PC-9 (cell line): Measurements from ENCODE around the gene PDZRN4. TPM values are rescaled to one million over a fixed set of nuclear protein-coding genes. Genes with fewer than 3 reads are reported as not detected.

Source experiments
- BruUV-seq: library from RNA; stranded (reverse); fragments of 400-500 nt; replicated peaks from 2 replicates; lab custom pipeline; 2021; lab: Mats Ljungman, UMichigan
- CTCF ChIA-PET: fragments of 300-600 bp; sonication (Branson Sonifier 250); formaldehyde crosslinking; loops from one replicate; lab custom pipeline; 2022; ENCODE audit warnings: antibody characterized with exemption; lab: Charles Lee
- POLR2A ChIA-PET: fragments of 300-600 bp; sonication (Branson Sonifier 250); formaldehyde crosslinking; loops from one replicate; lab custom pipeline; 2022; ENCODE audit warnings: antibody characterized with exemption; ENCODE audit not compliant: unreplicated experiment; lab: Charles Lee
- DNase-seq, 2 experiments: peaks; one replicate each; pipeline versions ENCODE4 v3.0.0 to v3.0.0-alpha.2; 2015 to 2022; ENCODE audit warnings: mixed read lengths in 1 of 2
- H2AFZ ChIP-seq: fragments of 200-600 bp; sonication (generic); 2 replicates; pipeline ENCODE4 v1.8.1; 2017; ENCODE audit warnings: antibody characterized with exemption
- H3F3A ChIP-seq: fragments of 200-600 bp; sonication (generic); 2 replicates; pipeline ENCODE4 v1.8.1; 2017; ENCODE audit warnings: antibody characterized with exemption, mild to moderate bottlenecking, low read depth; ENCODE audit not compliant: insufficient read depth
- H3K27ac ChIP-seq: fragments of 200-600 bp; sonication (generic); 2 replicates; pipeline ENCODE4 v1.6.1; 2016; ENCODE audit warnings: mixed run types
- H3K27me3 ChIP-seq: fragments of 200-600 bp; sonication (generic); 2 replicates; pipeline ENCODE4 v1.6.1; 2016; ENCODE audit warnings: low read depth, mixed run types; ENCODE audit not compliant: insufficient read depth
- H3K36me3 ChIP-seq: fragments of 200-600 bp; sonication (generic); 2 replicates; pipeline ENCODE4 v1.6.1; 2016; ENCODE audit warnings: low read depth, mixed run types
- H3K4me1 ChIP-seq: fragments of 200-600 bp; sonication (generic); replicated peaks from 2 replicates; pipeline ENCODE4 v1.6.1; 2016; ENCODE audit warnings: mixed run types; ENCODE audit not compliant: insufficient read depth
- H3K4me2 ChIP-seq: fragments of 200-600 bp; sonication (generic); 2 replicates; pipeline ENCODE4 v1.6.1; 2017; ENCODE audit warnings: mixed run types
- H3K4me3 ChIP-seq: fragments of 200-600 bp; sonication (generic); 2 replicates; pipeline ENCODE4 v1.6.1; 2016; ENCODE audit warnings: mixed run types
- H3K79me2 ChIP-seq: fragments of 200-600 bp; sonication (generic); 2 replicates; pipeline ENCODE4 v1.6.1; 2017; ENCODE audit warnings: low read depth, mixed run types
- H3K9me2 ChIP-seq: fragments of 200-600 bp; sonication (generic); 2 replicates; pipeline ENCODE4 v1.8.1; 2017; ENCODE audit warnings: mild to moderate bottlenecking; ENCODE audit not compliant: insufficient read depth
- H3K9me3 ChIP-seq: fragments of 200-600 bp; sonication (generic); 2 replicates; pipeline ENCODE4 v1.8.1; 2016; ENCODE audit warnings: low read depth; ENCODE audit not compliant: insufficient read depth
- H4K20me1 ChIP-seq: fragments of 200-600 bp; sonication (generic); 2 replicates; pipeline ENCODE4 v1.8.1; 2017; ENCODE audit not compliant: insufficient read depth
- EZH2 ChIP-seq: fragments of 200-600 bp; sonication (generic); IDR thresholded peaks from 2 replicates; pipeline ENCODE4 v1.8.0; 2017; ENCODE audit warnings: antibody characterized with exemption, low read depth
- intact Hi-C: fragments of 100-400 bp; cut with micrococcal nuclease; formaldehyde crosslinking; loops from one replicate; pipeline ENCODE4 v1.10.0; 2022; ENCODE audit not compliant: unreplicated experiment
- total RNA-seq: library from RNA; stranded (reverse); gene quantifications from 2 replicates; pipeline ENCODE4 v1.2.3, GENCODE V29; 2021
- TF ChIP-seq, protein P1 (sequence below): fragments of 200-600 bp; sonication (generic); conservative IDR thresholded peaks from 2 replicates; pipeline ENCODE4 v1.6.1; 2017; ENCODE audit warnings: mixed run types, antibody characterized with exemption, mild to moderate bottlenecking, moderate library complexity

PDZRN4 gene
- total RNA-seq, 1 experiment from 2014 or later, result not detected

DNA sequence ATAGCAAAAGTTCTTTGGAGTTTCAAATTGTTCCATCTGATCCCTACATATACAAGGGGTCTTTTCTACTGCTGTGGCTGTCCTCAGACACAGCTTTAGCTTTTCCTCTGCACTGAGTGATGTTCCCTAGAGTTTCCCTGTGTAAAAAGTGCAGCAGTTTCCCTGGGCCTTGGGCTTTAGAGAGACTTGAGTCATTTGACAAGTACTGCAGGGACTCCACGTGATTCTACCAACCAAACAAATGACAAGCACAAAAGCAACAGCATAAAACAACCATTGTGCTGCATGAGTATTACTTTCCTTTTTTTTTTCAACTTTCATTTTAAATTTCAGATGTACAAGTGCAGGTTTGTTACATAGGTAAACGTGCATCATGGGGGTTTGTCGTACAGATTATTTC lies 272.8 kb downstream of the PDZRN4 start:
- H3K9me3 ChIP-seq, result no peaks in the 10 kb centered on the region
- H2AFZ ChIP-seq, result no peak overlapping the region
- H3K79me2 ChIP-seq, result no peaks in the 10 kb centered on the region
- TF ChIP-seq, protein P1, sequence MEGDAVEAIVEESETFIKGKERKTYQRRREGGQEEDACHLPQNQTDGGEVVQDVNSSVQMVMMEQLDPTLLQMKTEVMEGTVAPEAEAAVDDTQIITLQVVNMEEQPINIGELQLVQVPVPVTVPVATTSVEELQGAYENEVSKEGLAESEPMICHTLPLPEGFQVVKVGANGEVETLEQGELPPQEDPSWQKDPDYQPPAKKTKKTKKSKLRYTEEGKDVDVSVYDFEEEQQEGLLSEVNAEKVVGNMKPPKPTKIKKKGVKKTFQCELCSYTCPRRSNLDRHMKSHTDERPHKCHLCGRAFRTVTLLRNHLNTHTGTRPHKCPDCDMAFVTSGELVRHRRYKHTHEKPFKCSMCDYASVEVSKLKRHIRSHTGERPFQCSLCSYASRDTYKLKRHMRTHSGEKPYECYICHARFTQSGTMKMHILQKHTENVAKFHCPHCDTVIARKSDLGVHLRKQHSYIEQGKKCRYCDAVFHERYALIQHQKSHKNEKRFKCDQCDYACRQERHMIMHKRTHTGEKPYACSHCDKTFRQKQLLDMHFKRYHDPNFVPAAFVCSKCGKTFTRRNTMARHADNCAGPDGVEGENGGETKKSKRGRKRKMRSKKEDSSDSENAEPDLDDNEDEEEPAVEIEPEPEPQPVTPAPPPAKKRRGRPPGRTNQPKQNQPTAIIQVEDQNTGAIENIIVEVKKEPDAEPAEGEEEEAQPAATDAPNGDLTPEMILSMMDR, result no peak
- TF ChIP-seq EZH2, result no peak
- DNase-seq, result no peak
- no peaks in the 10 kb centered on the region for H3F3A ChIP-seq
- no peaks in the 10 kb centered on the region for H3K36me3 ChIP-seq
- no peaks in the 10 kb centered on the region for H4K20me1 ChIP-seq
- intact Hi-C loops, result no loop called here
- H3K4me2 ChIP-seq, result no peak overlapping the region
- POLR2A ChIA-PET, result no interaction called here
- H3K27ac ChIP-seq, result no peak overlapping the region
- H3K27me3 ChIP-seq, result no peaks in the 10 kb centered on the region
- no peaks in the 10 kb centered on the region for H3K4me1 ChIP-seq
- BruUV-seq, result no TSS peak
- CTCF ChIA-PET, result no interaction called here
- no peaks in the 10 kb centered on the region for H3K9me2 ChIP-seq
- no peak overlapping the region for H3K4me3 ChIP-seq

GRCh38 chr12:41462312-41462711 lies 274.2 kb downstream of the PDZRN4 start:
- no TSS peak for BruUV-seq
- no peaks in the 10 kb centered on the region for H4K20me1 ChIP-seq
- H2AFZ ChIP-seq, result no peak overlapping the region
- H3F3A ChIP-seq, result no peaks in the 10 kb centered on the region
- H3K79me2 ChIP-seq, result no peaks in the 10 kb centered on the region
- H3K9me3 ChIP-seq, result no peaks in the 10 kb centered on the region
- no peak for DNase-seq
- intact Hi-C loops, result no loop called here
- TF ChIP-seq EZH2, result no peak
- TF ChIP-seq, protein P1, result no peak
- no peak overlapping the region for H3K4me2 ChIP-seq
- ChIA-PET POLR2A (interaction anchor here (0.5 kb wide), 1 partner anchor 874 kb away, joined by 4 read pairs; no protein-coding TSS in a partner anchor), CTCF (no interaction called here)
- no peaks in the 10 kb centered on the region for H3K4me1 ChIP-seq
- H3K27me3 ChIP-seq, result no peaks in the 10 kb centered on the region
- no peaks in the 10 kb centered on the region for H3K9me2 ChIP-seq
- no peaks in the 10 kb centered on the region for H3K36me3 ChIP-seq
- no peak overlapping the region for H3K4me3 ChIP-seq
- H3K27ac ChIP-seq, result no peak overlapping the region

DNA sequence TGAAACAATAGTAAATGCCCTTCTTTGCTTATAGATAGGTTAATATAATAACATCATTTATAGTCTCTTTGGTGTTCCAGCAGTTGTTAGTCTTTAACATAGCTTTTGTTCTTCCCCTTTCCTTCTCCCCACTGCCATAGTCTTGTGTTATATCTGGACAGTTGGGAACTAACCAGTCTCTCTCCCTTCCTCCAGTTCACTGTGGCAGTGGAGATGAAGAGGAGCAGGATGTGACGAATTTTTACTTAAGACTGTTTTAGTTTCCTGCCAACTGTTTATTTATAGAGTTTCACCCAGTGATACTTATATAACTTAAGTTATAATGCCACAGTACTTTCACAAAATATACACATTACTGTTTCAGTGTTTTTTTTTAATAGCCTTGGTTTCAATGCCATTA lies 277.4 kb downstream of the PDZRN4 start:
- BruUV-seq, result no TSS peak
- CTCF ChIA-PET, result no interaction called here
- no peak overlapping the region for H3K4me2 ChIP-seq

More for the DNA sequence above, 277.4 kb downstream of the PDZRN4 start:
- POLR2A ChIA-PET, result no interaction called here
- Histone ChIP-seq H2AFZ (no peak overlapping the region), H3K4me1 (no peaks in the 10 kb centered on the region), H3K27me3 (no peaks in the 10 kb centered on the region), H4K20me1 (no peaks in the 10 kb centered on the region), H3F3A (no peaks in the 10 kb centered on the region), H3K36me3 (no peaks in the 10 kb centered on the region), H3K9me2 (no peaks in the 10 kb centered on the region), H3K9me3 (no peaks in the 10 kb centered on the region), H3K79me2 (no peaks in the 10 kb centered on the region), H3K4me3 (no peak overlapping the region), H3K27ac (no peak overlapping the region)
- TF ChIP-seq EZH2, result no peak
- TF ChIP-seq, protein P1, result no peak
- intact Hi-C loops, result no loop called here
- DNase-seq, result no peak
